Trophoblast cell (in vitro differentiated cells and primary cell): Measurements from ENCODE around the gene KLHL12.

Experiments used
- DNase-seq, 2 donors: peaks; one replicate each; pipeline ENCODE4 v3.0.0-alpha.2; 2016
- H2AFZ ChIP-seq: 2 replicates; pipeline ENCODE4 v1.6.1; 2013; ENCODE audit warnings: low read length, moderate library complexity, mild to moderate bottlenecking; ENCODE audit not compliant: insufficient read depth, poor library complexity
- H2AK5ac ChIP-seq: 2 replicates; pipeline ENCODE4 v1.6.1; 2013; ENCODE audit warnings: mild to moderate bottlenecking, low read length
- H2BK120ac ChIP-seq: 2 replicates; pipeline ENCODE4 v1.6.1; 2013; ENCODE audit warnings: low read length, mild to moderate bottlenecking, moderate library complexity; ENCODE audit not compliant: insufficient read depth, poor library complexity
- H2BK12ac ChIP-seq: 2 replicates; pipeline ENCODE4 v1.6.1; 2013; ENCODE audit warnings: mild to moderate bottlenecking, low read length, moderate library complexity
- H2BK5ac ChIP-seq: 2 replicates; pipeline ENCODE4 v1.6.1; 2013; ENCODE audit warnings: low read length, low read depth, moderate library complexity, mild to moderate bottlenecking; ENCODE audit not compliant: poor library complexity
- H3K14ac ChIP-seq: 2 replicates; pipeline ENCODE4 v1.6.1; 2013; ENCODE audit warnings: mild to moderate bottlenecking, low read length
- H3K18ac ChIP-seq: 2 replicates; pipeline ENCODE4 v1.6.1; 2013; ENCODE audit warnings: mild to moderate bottlenecking, low read length
- H3K23ac ChIP-seq: 2 replicates; pipeline ENCODE4 v1.6.1; 2013; ENCODE audit warnings: low read length
- H3K27ac ChIP-seq: 2 replicates; pipeline ENCODE4 v1.5.1; 2013; ENCODE audit warnings: low read depth, mild to moderate bottlenecking, inconsistent platforms, low read length, moderate library complexity
- H3K27me3 ChIP-seq: 2 replicates; pipeline ENCODE4 v1.6.1; 2013; ENCODE audit warnings: inconsistent platforms, mild to moderate bottlenecking, low read length, moderate library complexity; ENCODE audit not compliant: insufficient read depth
- H3K36me3 ChIP-seq, 2 experiments: 1 replicate in 1 of 2; 2 replicates in 1 of 2; pipeline ENCODE4 v1.6.1; 2013; ENCODE audit warnings: low read length in 2 of 2, mild to moderate bottlenecking in 2 of 2, moderate library complexity in 1 of 2; ENCODE audit not compliant: insufficient read depth in 2 of 2, control insufficient read depth in 1 of 2
- H3K4ac ChIP-seq: 2 replicates; pipeline ENCODE4 v1.6.1; 2013; ENCODE audit warnings: low read depth, mild to moderate bottlenecking, low read length, moderate library complexity
- H3K4me1 ChIP-seq, 2 experiments: 1 replicate in 1 of 2; 2 replicates in 1 of 2; pipeline ENCODE4 v1.6.1; 2013; ENCODE audit warnings: low read length in 2 of 2, mild to moderate bottlenecking in 2 of 2, moderate library complexity in 1 of 2; ENCODE audit not compliant: insufficient read depth in 2 of 2, control insufficient read depth in 1 of 2
- H3K4me2 ChIP-seq: 2 replicates; pipeline ENCODE4 v1.6.1; 2013; ENCODE audit warnings: inconsistent platforms, mild to moderate bottlenecking, low read length, moderate library complexity
- H3K4me3 ChIP-seq: 2 replicates; pipeline ENCODE4 v1.5.1; 2013; ENCODE audit warnings: mild to moderate bottlenecking, low read depth, low read length, inconsistent platforms
- H3K79me1 ChIP-seq: one replicate; pipeline ENCODE4 v1.6.1; 2013; ENCODE audit warnings: low read length
- H3K79me2 ChIP-seq: 2 replicates; pipeline ENCODE4 v1.6.1; 2013; ENCODE audit warnings: low read length, mild to moderate bottlenecking; ENCODE audit not compliant: control insufficient read depth, insufficient read depth, poor library complexity
- H3K9ac ChIP-seq: 2 replicates; pipeline ENCODE4 v1.6.1; 2013; ENCODE audit warnings: mild to moderate bottlenecking, low read length
- H3K9me3 ChIP-seq: 2 replicates; pipeline ENCODE4 v1.6.1; 2013; ENCODE audit warnings: low read depth, mild to moderate bottlenecking, control low read depth, inconsistent platforms, low read length; ENCODE audit not compliant: insufficient read depth
- H4K12ac ChIP-seq: 2 replicates; pipeline ENCODE4 v1.6.1; 2013; ENCODE audit warnings: low read depth, mild to moderate bottlenecking, low read length, moderate library complexity
- H4K8ac ChIP-seq: 2 replicates; pipeline ENCODE4 v1.6.1; 2013; ENCODE audit warnings: low read depth, mild to moderate bottlenecking, low read length, moderate library complexity
- H4K91ac ChIP-seq: one replicate; pipeline ENCODE4 v1.6.1; 2013; ENCODE audit warnings: low read depth, mild to moderate bottlenecking, low read length, moderate library complexity
- WGBS: extraction: QIAGEN DNeasy Blood & Tissue Kit; methylation state at CpG from one replicate; pipeline ENCODE4 v1.1.7; 2013; ENCODE audit warnings: missing lambda C conversion rate; ENCODE audit not compliant: insufficient read length, insufficient coverage; ENCODE audit errors: extremely low coverage; 5-methylcytosine and 5-hydroxymethylcytosine counted together

The KLHL12 gene

GRCh38 chr1:202934755-202935154, 7.7 kb upstream of the KLHL12 start:
- WGBS: no CpG with 5 or more reads among the region's 3 CpGs
- H3K27ac ChIP-seq: no peak overlapping the region
- H3K9ac ChIP-seq: no peak overlapping the region

DNA sequence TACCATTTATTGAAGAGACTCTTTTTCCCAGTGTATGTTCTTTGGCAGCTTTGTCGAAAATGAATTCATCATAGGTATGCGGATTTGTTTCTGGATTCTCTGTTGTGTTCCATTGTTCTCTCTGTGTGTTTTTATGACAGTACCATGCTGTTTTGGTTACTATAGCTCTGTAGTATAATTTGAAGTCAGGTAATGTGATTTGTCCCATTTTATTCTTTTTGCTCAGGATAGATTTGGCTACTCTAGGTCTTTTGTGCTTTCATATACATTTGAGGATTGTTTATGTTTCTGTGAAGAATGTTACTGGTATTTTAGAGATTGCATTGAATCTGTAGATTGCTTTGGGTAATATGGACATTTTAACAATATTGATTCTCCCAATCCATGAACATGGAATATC, 5.4 kb upstream of the KLHL12 start:
- no peaks in the 10 kb centered on the region for H3K27me3 ChIP-seq
- H2BK5ac ChIP-seq: no peak overlapping the region
- no peak overlapping the region for H4K91ac ChIP-seq
- H2BK120ac ChIP-seq: no peak overlapping the region
- H4K8ac ChIP-seq: no peak overlapping the region
- H3K4me1 ChIP-seq: no peaks in the 10 kb centered on the region
- H3K4ac ChIP-seq: no peak overlapping the region
- no peaks in the 10 kb centered on the region for H3K36me3 ChIP-seq
- no peak overlapping the region for H3K4me2 ChIP-seq
- H3K18ac ChIP-seq: no peak overlapping the region
- H2BK12ac ChIP-seq: no peak overlapping the region
- no peaks in the 10 kb centered on the region for H3K79me1 ChIP-seq
- no peak overlapping the region for H2AFZ ChIP-seq
- H3K23ac ChIP-seq: no peak overlapping the region
- H3K9me3 ChIP-seq: no peaks in the 10 kb centered on the region
- no peak overlapping the region for H3K4me3 ChIP-seq
- no peaks in the 10 kb centered on the region for H3K79me2 ChIP-seq
- H3K27ac ChIP-seq: no peak overlapping the region
- no peak for DNase-seq
- H4K12ac ChIP-seq: no peak overlapping the region
- no peak overlapping the region for H3K14ac ChIP-seq
- no CpG with 5 or more reads among the region's 2 CpGs for WGBS
- no peak overlapping the region for H3K9ac ChIP-seq
- no peak overlapping the region for H2AK5ac ChIP-seq

More at GRCh38 chr1:202934755-202935154, 7.7 kb upstream of the KLHL12 start:
- Histone ChIP-seq H4K12ac (no peak overlapping the region), H3K79me2 (no peaks in the 10 kb centered on the region), H4K8ac (no peak overlapping the region), H3K18ac (no peak overlapping the region), H3K4me3 (no peak overlapping the region), H3K9me3 (no peaks in the 10 kb centered on the region), H2BK5ac (no peak overlapping the region), H3K36me3 (no peaks in the 10 kb centered on the region), H2BK12ac (no peak overlapping the region), H3K27me3 (no peaks in the 10 kb centered on the region), H3K14ac (no peak overlapping the region), H4K91ac (no peak overlapping the region), H3K4me2 (no peak overlapping the region), H3K79me1 (no peaks in the 10 kb centered on the region), H3K23ac (no peak overlapping the region), H3K4ac (no peak overlapping the region), H2AFZ (no peak overlapping the region), H2BK120ac (no peak overlapping the region), H2AK5ac (no peak overlapping the region), H3K4me1 (no peaks in the 10 kb centered on the region)
- no peak for DNase-seq

DNA sequence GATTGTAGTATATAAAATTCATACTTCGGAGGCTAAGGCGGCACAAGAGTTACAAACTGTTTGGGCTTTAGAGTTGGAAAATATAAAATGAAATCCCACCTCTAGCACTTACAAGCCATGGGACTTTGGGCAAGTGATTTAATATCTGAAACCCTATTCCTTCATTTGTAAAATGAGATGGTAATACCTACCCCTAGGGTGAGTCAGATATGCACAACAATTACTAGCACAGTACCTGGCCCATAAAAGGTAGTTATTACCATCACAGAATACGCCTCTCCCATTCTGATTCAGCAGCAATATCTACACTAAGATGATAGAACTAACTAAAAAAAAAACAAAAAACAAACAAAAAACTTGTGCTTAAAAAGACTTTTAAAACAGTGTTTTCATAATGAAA, 3.5 kb downstream of the KLHL12 start:
- H2BK120ac ChIP-seq: no peak overlapping the region
- H4K91ac ChIP-seq: no peak overlapping the region
- no peak for DNase-seq
- no peak overlapping the region for H2BK12ac ChIP-seq
- H3K9ac ChIP-seq: no peak overlapping the region
- H3K4ac ChIP-seq: no peak overlapping the region
- no peaks in the 10 kb centered on the region for H3K9me3 ChIP-seq
- H3K36me3 ChIP-seq: peaks cover 3 to 5% of the 10 kb centered on the region in 2 experiments
- no peak overlapping the region for H3K27ac ChIP-seq
- H3K79me1 ChIP-seq: peaks cover 5% of the 10 kb centered on the region
- no peak overlapping the region for H2AK5ac ChIP-seq
- H3K79me2 ChIP-seq: peaks cover 3% of the 10 kb centered on the region
- no CpG with 5 or more reads among the region's 3 CpGs for WGBS
- H2BK5ac ChIP-seq: no peak overlapping the region
- H4K8ac ChIP-seq: no peak overlapping the region
- no peak overlapping the region for H3K4me3 ChIP-seq
- no peak overlapping the region for H3K14ac ChIP-seq
- H3K27me3 ChIP-seq: no peaks in the 10 kb centered on the region
- no peak overlapping the region for H2AFZ ChIP-seq
- no peak overlapping the region for H3K18ac ChIP-seq
- H3K4me1 ChIP-seq: no peaks in the 10 kb centered on the region
- no peak overlapping the region for H3K4me2 ChIP-seq
- H4K12ac ChIP-seq: no peak overlapping the region
- H3K23ac ChIP-seq: no peak overlapping the region

- Histone ChIP-seq H2AK5ac (no peak overlapping the region), H4K12ac (no peak overlapping the region), H4K91ac (no peak overlapping the region), H3K27me3 (no peaks in the 10 kb centered on the region), H3K79me1 (no peaks in the 10 kb centered on the region), H3K4ac (no peak overlapping the region), H3K4me3 (no peak overlapping the region), H3K36me3 (peaks cover 11 to 20% of the 10 kb centered on the region in 2 experiments), H3K9me3 (no peaks in the 10 kb centered on the region), H2BK12ac (no peak overlapping the region), H2AFZ (no peak overlapping the region), H3K79me2 (no peaks in the 10 kb centered on the region), H3K18ac (no peak overlapping the region), H3K4me2 (no peak overlapping the region), H3K9ac (no peak overlapping the region), H3K14ac (no peak overlapping the region), H3K23ac (no peak overlapping the region), H3K27ac (no peak overlapping the region), H2BK5ac (no peak overlapping the region), H4K8ac (no peak overlapping the region), H2BK120ac (no peak overlapping the region), H3K4me1 (no peaks in the 10 kb centered on the region)
- no peak for DNase-seq
Measured at GRCh38 chr1:202919615-202920014, 7.4 kb downstream of the KLHL12 start.

DNA sequence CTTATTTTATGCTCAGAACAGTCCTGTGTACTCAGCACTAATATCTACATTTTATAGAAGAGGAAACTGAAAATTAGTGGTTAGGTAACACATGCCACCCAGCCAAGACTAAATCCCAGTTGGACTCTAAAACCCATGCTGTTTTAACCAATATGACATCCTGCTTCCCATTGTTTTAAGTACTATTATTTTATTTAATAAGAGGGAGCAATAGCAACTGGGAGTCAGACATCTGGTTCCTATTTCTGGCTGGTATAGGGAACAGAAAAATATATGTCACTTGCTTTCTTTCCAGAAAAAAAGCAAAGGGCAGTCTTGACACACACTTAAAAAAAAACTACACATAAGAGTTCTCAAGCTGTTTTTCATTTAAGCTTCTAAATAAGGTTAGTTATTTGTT, 11.9 kb downstream of the KLHL12 start:
- Histone ChIP-seq H3K4me3 (no peak overlapping the region), H3K27me3 (no peaks in the 10 kb centered on the region), H3K18ac (no peak overlapping the region), H2BK5ac (no peak overlapping the region), H3K9me3 (no peaks in the 10 kb centered on the region), H3K4ac (no peak overlapping the region), H2AFZ (no peak overlapping the region), H2BK12ac (no peak overlapping the region), H3K36me3 (peaks cover 19 to 38% of the 10 kb centered on the region in 2 experiments), H3K79me2 (no peaks in the 10 kb centered on the region), H4K12ac (no peak overlapping the region), H3K4me1 (no peaks in the 10 kb centered on the region), H3K4me2 (no peak overlapping the region), H2AK5ac (no peak overlapping the region), H4K91ac (no peak overlapping the region), H3K27ac (no peak overlapping the region), H3K23ac (no peak overlapping the region), H4K8ac (no peak overlapping the region), H2BK120ac (no peak overlapping the region), H3K9ac (no peak overlapping the region), H3K14ac (no peak overlapping the region), H3K79me1 (no peaks in the 10 kb centered on the region)
- DNase-seq: no peak
